ENCODE measurements around the gene BANK1.

Gene BANK1

DNA sequence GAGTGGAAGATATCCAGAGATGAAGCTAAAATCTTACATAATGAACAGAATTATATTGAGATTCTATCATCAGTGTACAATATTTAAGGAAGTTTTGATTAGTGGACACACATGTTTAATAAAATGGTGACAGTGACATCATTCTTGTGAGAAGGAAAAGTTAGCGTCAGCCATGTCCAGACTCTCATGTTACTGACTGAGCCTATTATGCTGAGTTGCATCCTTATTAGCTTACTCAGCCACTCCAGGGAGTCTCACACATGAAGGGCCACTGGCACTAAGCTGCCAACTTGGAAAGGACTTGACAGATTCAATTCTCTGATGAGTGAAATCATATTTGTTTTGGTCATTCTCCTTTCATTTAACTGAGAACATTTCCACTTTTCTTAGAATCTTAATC is 170.6 kb downstream of the BANK1 start:
- no peak for DNase-seq

DNA sequence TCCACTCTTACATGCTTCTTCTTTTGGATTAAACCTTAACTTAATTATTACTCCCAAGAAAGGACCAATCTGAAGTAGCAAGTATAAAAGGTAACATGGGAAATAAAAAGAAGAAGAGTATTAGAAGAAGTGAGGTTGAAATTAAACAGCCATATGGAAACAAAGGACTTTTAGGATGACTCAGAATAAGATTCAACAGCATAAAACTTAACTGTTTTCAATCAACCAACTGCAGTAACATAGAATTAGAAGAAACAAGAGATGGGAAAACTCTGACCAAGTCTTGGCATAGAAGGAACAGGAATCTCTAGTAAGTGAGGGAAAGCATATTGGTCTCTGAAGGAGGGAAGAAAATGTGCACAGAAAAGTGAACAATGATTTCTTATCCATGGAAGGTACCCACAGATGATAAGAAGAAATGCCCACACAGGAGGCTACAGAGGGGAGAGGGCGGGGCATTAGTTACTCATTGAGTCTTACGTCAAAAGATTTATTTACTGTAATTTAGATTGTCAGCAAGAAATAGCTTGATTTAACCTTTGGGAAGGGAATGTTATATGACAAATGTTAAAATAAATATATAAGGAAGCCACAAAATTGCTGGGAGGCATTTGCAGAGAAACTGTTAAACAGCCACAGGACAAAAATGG is 177.3 kb downstream of the BANK1 start:
- DNase-seq = no peak

DNA sequence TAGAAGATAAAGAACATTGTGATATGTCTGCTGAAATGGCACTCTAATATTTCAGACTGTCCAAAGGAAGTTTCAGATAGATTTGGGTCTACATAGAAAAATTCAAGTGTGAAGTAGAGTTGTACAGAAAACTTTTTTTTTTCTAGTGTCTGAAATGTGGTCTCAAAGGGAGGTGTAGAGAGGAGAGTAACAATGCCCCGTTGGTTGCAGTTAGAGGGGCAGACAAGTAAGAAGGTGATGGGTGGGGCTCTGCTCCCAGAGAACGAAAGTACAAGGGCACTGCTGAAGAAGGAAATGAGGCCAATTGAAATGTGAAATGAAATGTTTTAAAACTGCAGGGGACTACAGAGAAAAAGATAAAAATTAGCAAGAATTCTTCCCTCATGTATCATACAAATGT is 177.8 kb downstream of the BANK1 start:
- DNase-seq = no peak

DNA sequence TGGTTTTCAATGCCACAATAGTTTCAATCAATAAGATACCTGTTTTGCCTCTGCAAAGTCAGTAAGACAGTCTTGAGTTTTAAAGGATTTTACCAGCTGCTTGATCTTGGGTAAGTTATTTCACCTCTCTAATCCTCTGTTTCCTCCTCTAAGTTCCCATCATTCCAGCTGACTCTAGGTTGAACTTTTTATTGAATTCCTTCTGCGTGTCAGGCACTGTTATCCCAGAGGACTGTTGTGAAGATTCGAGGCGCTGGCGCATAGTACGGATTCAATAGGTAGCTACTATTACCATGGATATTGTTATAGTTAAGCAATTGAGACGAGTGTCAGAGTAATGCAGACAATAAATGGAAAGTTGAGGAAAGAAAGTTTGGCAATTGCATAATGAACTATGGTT is 179.4 kb downstream of the BANK1 start:
- no peak for DNase-seq

DNA sequence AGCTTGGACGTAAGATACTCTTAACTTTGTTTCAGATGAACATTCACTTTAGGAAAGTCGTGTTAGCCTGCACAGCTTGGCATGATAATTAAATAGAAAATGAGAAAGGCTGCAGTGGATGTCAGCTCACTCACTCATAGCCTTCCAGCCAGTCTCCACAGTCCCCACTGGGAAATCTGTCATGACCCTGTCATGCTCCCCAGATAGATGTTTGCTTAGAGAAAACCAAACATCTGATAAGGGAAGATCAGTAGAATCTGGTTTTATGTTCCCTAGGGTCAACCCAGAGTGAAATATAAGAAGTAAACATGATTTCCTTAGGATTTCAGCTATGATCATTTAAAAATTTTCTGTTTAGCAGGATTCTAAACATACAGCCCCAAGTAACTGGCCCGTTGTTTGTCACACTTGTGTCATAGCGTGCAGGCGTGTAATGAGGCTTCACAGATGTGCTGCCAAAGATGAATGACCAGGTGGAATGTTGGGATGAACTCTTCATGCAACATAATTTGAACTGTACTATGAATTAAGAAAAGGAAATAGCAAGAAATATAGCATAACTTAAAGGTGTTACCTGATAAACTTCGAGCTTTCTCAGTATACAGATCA is 180.1 kb downstream of the BANK1 start:
- DNase-seq = no peak

DNA sequence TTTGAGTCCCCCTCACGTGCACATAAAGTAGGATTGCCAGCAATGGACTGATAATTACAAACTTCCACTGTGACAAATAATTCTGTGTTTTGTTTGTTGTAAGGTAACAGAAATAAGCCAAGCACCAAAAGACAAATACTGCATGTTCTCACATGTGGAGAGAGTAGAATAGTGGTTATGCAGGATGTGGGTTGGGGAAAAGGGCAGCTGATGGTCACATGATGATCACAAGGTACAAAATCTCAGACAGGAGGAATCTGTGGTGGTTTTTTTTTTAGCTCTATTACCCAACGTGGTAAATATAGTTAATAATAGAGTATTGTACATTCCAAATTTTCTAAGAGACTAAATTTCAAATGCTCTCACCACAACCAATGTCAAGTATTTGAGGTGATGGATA is 182.3 kb downstream of the BANK1 start:
- no peak for DNase-seq

DNA sequence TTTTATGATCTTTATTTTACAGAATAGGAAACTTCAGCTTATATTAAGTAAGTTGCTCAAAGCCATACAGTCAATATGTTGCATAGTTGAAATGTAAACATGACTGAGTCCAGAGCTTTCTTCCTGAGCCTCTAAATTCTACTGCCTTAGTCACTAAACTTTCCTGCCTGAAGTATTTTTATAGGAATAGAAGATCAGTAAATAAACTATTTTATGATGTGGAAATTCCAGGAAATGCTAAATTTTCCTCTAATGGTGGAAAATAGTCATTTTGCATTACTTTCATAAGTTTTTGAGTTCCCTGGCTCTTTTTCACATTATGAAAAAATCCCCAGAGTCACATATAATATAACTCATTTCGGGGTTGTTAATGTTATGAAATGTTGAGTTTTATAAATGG is 182.8 kb downstream of the BANK1 start:
- no peak for DNase-seq

DNA sequence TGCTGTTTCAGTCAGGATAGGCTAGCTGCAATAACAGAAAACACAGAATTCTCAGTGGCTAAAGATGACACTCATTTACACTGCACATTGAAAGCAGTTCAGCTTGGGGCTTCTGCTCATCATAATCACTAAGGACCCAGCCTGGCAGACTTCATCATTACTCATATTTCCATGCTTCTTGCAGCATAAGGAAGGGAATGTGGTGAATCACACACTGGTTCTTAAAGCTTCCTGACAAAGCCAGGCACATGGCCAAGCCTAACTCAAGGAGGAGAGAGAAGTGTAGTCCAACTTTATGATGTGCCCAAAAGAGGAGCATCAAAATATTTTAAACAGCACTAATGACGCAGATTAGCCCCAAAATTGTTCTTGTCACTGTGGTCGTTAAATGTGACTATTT is 186.5 kb downstream of the BANK1 start:
- no peak for DNase-seq

DNA sequence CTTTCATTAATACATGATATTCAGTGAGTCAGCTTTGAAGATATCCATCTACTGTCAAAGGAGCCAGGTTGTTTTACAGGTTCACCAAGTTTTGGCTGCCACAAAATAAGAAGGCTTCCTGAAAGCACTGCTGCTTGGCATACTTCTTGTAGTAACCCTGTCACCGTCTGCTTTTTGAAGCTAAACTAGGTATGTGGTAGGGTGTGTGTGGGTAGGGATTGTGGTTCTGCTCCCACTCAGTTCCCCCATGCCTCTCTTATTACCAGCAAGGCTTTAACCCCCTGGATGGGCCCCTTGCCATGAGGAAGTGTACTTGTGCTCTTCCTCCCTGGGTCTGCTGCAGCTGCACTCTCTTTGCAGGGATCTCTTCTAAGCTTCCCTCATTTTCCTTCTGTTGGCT is 191.2 kb downstream of the BANK1 start:
- no peak for DNase-seq

DNA sequence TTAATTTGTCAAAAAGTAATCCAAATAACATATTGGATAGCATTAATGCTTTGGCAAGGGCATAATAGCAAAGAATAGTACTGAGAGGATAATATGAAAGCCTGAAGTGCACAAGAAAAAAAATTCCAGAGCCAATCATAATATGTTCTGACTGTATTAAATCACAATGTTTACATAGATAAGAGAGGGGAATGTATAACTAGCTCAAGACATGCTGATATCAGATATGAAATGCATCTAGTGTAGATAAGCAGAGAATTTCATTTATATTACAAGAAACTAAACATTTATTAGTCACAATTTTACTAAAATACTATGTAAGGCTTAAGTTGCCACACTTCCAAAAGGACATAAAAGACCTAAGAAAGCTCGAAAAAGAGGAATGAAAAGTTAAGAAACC is 193.3 kb downstream of the BANK1 start:
- DNase-seq = no peak

DNA sequence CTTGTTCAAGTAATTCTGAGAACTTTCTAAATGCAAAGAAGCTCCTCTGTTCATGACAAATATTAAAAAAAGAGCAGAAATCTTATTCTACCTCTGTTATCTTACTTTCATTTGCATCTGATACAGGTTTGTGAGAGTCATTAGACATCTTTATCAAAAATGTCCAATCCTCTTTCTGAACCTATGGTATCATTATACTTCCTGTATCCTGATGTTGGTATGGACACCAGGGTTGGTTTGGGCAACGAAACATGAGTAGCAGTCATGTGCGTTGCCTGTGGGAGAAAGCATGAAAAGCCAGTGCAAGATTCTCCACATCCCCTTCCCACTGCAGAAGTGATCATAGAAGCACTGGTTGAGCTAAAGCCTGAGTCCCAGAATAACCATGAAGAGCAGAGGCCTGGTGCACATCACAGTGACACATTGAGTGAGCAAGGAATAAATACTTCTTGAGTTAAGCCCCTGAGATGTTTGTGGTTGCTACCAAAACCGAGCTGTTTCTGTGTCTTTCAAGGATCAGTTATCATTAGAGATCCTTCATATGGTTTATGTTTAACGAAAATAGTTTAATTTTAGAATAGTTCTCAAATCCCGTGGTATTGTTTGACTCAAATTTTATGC is 197.2 kb downstream of the BANK1 start:
- DNase-seq = no peak

DNA sequence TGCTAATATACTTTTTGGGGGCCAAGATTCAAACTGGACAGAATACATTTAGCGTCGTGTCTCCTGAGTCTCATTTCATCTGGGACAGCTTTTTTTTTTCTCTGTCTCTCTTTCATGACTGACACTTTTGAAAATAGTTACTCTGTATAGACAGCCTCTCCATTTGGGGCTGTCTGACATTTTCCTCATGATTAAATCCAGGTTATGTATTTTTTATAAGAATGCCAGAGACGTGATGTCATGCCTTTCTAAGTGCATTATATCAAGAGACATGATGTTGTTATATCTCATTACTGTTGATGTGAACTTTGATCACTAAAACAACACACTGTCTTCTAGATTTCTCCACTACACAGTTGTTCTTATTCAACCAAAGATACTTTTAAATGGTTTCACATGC is 199.0 kb downstream of the BANK1 start:
- no peak for DNase-seq

DNA sequence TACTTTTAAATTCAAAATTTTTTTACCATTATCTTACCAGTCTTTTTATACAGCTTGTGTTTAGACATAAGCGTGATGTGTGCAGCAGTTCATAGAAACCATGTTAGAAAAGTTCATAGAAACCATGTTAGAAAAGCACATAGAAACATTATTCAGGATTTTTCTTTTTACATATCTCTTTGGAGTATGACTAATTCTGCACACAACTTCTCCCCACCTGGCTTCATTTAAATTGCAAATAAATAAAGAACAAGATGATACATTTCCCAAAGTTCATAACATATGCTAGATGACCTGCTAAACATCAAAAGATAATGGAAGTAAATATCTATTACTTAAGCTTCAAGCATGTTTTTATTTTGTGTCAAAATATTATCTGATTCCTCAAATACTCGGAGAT is 201.9 kb downstream of the BANK1 start:
- DNase-seq = no peak

DNA sequence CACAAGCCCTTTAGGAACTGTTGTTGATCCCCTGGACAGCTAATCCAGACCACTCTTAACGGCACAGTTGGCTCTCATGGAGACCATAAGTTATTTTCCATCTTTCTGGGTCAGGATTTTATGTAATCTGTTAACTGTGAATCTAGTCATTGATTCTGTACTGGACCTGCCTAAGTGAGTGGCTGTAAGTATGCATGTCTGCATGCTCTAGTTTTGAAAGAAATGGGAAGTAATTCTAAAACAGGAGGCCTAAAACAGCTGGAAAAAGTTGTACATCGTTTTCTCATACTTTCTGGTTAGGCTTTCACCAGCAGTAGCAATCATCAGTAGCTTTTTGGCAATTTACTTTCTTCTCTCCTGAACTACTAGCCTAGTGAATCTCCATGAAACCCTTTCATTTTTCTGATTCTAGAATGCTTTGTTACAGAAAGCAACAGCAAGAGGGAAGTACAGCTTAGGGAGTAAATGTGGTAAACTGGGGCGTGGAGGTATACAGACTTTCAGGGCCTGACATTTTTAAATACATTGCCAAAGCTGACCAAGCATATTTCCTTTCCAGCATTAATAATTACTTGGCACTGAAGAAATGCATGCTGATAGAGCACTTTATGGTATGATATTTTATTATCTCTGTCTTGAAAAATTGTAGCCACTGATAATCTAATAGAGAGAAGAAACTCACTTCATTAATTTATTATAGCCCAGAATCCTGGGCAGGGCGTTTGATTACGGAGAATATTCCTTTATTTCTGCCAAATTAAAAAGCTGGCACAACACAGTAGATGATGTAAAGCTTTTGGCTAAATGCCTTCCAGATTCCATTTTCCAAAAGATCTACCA is 202.7 kb downstream of the BANK1 start:
- DNase-seq = no peak

DNA sequence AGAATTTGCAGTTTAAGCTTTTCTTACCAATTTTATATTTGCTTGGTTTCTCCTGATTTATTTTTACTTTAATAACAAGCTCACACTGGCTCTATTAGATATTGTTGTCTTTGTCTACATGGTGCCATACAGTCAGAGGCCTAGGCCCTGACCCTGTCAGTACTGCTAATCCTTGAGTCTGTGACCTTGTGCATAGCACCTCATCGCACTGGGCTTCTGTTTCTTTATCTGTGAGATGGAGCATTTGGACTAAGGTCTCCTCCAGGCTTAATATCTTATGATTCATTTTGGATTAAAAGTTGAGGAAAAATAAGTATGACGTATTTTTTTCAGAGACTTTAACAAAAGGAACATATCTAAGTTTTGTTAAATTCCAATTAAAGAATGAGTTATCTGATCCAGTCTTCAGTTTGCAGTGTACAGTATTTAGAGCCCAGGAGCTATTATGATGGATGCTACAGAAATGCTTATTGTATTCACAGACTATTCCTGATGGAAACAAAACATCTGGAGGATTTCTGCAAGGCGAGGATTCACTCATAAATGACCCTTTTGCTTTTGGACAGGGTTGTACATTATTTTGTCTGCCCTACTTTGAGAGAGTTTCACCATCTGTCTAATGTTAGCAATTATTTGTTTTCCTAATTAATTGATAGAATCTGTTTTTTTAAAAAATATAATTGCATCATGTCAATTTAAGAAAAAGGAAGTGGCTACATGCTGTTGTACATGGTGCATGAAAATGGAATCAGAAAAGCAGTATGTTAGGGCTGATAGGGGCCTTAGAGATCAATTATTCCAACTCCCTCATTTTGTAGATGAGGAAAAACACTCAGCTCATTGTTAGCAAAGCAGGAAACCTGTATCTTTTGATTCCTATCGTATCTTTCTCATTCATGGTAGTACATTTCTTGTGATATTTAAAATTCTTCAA is 203.6 kb downstream of the BANK1 start:
- DNase-seq = no peak

DNA sequence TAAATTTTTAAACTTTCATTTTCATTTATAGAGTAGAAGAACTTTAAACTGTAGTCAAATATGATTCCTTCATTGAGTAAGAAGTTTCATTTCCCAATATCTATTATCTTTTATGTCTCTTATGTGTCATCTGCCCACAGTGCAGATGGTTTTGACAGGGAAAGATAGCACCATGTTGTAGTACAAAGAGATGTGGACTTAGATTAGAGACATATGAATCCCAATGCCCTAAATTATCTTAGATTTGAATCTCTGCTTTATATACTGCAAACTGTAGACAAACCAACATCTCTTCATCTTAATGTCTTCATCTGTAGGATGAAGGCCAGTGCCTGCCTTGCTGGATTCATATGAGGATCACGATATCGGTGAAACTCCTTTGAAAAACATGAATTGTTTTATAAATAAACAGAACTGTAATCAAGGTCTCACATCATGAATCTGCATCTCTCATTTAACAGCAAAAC is 217.5 kb downstream of the BANK1 start:
- no peak for DNase-seq

DNA sequence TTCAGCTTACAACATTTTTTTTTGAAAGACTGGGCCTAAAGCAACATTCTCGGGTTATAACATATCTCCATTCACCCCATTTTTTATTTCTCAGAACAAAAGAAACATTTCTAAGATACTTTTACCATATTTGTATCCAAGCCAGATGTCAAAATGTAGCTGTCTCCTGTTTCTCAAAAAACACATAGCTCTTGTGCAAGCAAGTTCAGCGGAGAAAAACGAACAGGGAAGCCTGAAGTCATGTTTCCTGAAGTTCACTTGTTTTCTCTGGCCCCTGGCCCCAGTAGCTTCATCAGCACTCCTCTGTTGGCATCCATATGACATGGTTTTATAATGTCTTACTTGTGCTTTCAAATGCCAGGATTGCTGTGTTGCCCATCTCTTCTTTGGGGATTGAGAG is 218.2 kb downstream of the BANK1 start:
- DNase-seq = no peak

DNA sequence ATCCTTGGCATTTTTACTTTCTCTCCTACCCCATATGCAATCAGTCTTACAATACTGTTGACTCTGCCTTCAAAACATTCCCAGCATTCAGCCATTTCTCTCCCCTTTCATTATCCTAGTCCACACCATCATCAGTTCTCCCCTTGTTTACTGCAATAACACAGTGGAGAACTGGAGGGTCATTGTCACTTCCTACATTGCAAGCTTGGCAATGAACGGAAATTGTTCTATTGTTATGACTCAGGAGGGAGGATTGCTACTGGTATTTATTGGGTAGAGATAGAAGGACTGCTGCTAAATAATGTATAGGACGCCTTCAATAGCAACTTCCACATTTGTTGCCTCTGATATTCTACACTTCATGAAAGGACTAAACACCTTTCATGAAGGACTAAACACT is 231.8 kb downstream of the BANK1 start:
- DNase-seq = no peak

DNA sequence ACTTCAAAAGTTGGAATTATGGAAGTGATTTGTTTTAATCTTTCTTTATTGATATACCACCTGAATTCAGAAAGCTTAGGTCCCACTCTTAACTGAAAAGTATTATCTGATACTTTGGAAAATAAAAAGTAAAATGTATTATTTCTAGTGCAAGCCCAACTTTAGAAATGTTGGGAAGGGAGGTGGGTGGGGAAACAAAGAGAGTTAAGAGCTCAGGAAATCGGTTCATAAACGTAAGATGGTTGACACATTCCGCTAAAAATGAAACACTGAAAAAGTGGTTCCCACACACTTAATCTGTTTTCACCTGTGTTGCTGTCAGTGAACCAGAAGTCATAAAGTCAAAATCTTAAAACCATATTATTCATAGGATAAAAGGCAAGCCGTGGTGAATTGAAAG is 237.4 kb downstream of the BANK1 start:
- DNase-seq = no peak

DNA sequence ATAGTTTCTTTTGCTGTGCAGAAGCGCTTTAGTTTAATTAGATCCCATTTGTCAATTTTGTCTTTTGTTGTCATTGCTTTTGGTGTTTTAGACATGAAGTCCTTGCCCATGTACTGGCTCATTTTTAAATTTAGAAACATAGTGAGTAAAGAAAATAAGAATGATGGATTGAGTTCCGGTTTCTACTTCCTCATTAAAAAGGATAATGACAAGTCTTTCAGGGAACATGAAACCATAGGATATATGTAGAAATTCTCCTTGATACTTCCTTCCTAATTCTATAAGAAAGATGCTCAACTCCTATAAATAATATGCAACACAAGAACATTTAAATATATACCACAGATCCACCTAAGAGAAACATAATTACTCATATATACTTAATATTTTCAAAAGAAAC is 240.9 kb downstream of the BANK1 start:
- no peak for DNase-seq

DNA sequence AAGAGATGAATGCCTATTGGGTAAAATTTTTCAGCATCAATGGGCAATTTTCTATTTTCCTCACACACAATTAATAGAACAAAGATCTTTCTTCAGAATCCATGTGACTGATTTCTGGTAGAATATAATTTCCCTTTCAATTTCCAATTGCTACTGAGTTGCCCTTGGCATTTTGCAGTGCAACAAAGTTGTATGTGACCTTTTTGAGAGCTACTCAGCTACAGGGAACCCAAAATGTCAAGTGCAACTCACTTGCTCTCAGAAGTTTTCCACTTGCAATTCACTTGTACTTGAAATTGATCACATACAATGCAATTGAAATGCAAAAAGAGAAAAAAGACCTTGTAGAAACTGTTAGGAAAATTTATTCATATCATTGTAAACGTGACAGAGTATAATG is 245.5 kb downstream of the BANK1 start:
- DNase-seq = no peak

DNA sequence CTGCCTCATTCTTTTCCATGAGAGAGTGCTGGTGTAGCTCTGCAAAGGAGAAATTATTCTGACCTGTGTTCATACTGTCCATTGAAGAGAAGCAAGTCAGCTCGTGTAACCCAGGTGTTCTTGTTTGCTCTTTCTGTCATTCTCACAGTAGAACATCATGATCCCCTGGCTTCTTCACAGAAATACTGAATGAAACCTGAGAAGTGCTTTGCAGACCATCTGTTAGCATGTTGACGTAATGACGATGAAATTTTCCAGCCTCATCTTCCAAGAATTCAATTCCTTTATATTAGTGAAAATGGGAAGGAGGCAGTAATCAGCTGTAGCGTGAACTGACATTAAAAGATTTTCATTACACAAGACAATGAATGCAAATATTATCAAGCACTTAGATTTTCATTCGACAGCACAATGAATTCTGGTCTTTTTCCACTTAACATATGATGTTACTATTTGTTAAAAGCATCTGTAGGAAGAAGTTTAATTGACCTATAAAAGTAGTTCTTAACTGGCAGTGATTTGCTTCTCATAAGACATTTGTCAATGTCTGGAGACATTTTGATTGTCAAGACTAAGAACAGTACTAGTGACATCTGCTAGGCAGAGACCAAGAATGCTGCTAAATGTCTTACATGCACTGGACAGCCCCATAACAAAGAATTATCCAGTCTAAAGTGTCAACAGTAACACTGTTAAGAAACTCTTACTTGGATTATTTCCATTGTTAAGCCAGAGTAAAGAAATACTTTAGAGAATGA is 246.3 kb downstream of the BANK1 start:
- DNase-seq = peak; percentile 33
